GM12873 (cell line): ENCODE data around the gene ATP5F1A.

Source experiments
- TF ChIP-seq, protein P1 (sequence below): IDR thresholded peaks from 2 replicates; pipeline ENCODE4 v1.5.1; 2012; ENCODE audit warnings: low read depth, mild to moderate bottlenecking, moderate library complexity, low read length, control low read depth; ENCODE audit not compliant: insufficient read depth; ENCODE audit errors: missing control alignments

ATP5F1A gene

GRCh38 chr18:46097801-46098615 is at the start of gene ATP5F1A:
ATP5F1A (minus strand) TSS chr18:46098296; CDS start chr18:46098231, 65 bp downstream.
- TF ChIP-seq, protein P1, sequence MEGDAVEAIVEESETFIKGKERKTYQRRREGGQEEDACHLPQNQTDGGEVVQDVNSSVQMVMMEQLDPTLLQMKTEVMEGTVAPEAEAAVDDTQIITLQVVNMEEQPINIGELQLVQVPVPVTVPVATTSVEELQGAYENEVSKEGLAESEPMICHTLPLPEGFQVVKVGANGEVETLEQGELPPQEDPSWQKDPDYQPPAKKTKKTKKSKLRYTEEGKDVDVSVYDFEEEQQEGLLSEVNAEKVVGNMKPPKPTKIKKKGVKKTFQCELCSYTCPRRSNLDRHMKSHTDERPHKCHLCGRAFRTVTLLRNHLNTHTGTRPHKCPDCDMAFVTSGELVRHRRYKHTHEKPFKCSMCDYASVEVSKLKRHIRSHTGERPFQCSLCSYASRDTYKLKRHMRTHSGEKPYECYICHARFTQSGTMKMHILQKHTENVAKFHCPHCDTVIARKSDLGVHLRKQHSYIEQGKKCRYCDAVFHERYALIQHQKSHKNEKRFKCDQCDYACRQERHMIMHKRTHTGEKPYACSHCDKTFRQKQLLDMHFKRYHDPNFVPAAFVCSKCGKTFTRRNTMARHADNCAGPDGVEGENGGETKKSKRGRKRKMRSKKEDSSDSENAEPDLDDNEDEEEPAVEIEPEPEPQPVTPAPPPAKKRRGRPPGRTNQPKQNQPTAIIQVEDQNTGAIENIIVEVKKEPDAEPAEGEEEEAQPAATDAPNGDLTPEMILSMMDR = peak; percentile 23

DNA sequence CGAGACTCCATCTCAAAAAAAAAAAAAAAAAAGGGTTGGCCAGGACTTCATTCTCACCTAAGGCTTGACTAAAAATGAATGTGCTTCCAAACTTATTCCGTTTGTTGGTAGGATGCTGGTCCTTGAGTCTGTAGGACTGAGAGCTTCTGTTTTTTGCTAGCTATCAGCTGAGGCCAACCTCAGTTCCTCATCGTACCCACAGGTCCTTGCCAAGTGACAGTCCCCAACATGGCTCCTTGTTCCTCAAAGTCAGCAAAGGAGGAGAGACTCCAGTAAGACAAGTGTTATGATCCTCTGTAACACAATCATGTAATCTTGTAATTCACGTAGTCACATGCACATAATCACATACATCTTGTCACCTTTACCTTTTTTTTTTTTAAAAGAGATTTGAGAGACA is 43.1 kb upstream of the ATP5F1A start:
- TF ChIP-seq, protein P1 = no peak

DNA sequence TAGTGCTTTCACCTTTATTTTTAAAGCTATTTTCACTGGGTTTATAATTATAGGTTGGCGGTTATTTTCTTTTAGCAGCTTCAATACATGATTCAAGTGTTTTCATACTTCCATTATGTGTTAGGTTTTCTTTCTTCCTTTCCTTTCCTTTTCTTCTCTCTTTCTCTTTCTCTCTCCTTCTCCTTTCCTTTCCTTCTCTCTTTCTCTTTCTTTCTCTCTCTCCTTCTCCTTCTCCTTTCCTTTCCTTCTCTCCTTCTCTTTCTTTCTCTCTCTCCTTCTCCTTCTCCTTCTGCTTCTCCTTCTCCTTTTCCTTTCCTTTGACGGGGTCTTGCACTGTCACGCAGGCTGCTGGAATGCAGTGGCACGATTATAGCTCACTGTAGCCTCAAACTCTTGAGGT is 42.1 kb upstream of the ATP5F1A start:
- TF ChIP-seq, protein P1 = no peak

- TF ChIP-seq, protein P1 = no peak
Measured at GRCh38 chr18:46134920-46135675, 37.0 kb upstream of the ATP5F1A start.

GRCh38 chr18:46133534-46133933 is 35.4 kb upstream of the ATP5F1A start:
- TF ChIP-seq, protein P1 = no peak

GRCh38 chr18:46130061-46130460 is 32.0 kb upstream of the ATP5F1A start:
- TF ChIP-seq, protein P1 = no peak

- TF ChIP-seq, protein P1 = no peak
Measured at GRCh38 chr18:46113751-46114150, 15.7 kb upstream of the ATP5F1A start.
